GM23338 (cell line): ENCODE results near the gene KCNMA1. TPM values are rescaled to one million over a fixed set of nuclear protein-coding genes. Genes with fewer than 3 reads are reported as not detected.

ENCODE experiments used
- ATAC-seq: fragments of 200-7000 bp; cut with Tn5 transposase; 3 replicates; pipeline ENCODE4 v1.9.1; 2020
- DNase-seq: peaks from one replicate; pipeline ENCODE4 v3.0.0-alpha.2; 2015; ENCODE audit warnings: low spot score
- H2AFZ ChIP-seq: fragments of 200-600 bp; sonication (generic); 2 replicates; pipeline ENCODE4 v1.8.0; 2016; ENCODE audit warnings: antibody characterized with exemption, mild to moderate bottlenecking, moderate library complexity
- H3F3A ChIP-seq: fragments of 200-600 bp; sonication (generic); replicated peaks from 2 replicates; pipeline ENCODE4 v1.8.0; 2017; ENCODE audit warnings: antibody characterized with exemption, mixed run types, low read depth
- H3K27ac ChIP-seq: fragments of 200-600 bp; sonication (generic); 2 replicates; pipeline ENCODE4 v1.6.1; 2016; ENCODE audit warnings: low read depth
- H3K27me3 ChIP-seq: fragments of 200-600 bp; sonication (generic); 2 replicates; pipeline ENCODE4 v1.8.0; 2016; ENCODE audit warnings: mild to moderate bottlenecking, mixed run types, moderate library complexity; ENCODE audit not compliant: insufficient read depth
- H3K36me3 ChIP-seq: fragments of 200-600 bp; sonication (generic); 2 replicates; pipeline ENCODE4 v1.8.0; 2016; ENCODE audit warnings: mild to moderate bottlenecking; ENCODE audit not compliant: insufficient read depth
- H3K4me1 ChIP-seq: fragments of 200-600 bp; sonication (generic); 2 replicates; pipeline ENCODE4 v1.8.0; 2016; ENCODE audit warnings: mild to moderate bottlenecking, moderate library complexity; ENCODE audit not compliant: insufficient read depth
- H3K4me2 ChIP-seq: fragments of 200-600 bp; sonication (generic); 2 replicates; pipeline ENCODE4 v1.7.1; 2017; ENCODE audit warnings: mixed run types
- H3K4me3 ChIP-seq: fragments of 200-600 bp; sonication (generic); 2 replicates; pipeline ENCODE4 v1.6.1; 2016; ENCODE audit warnings: mixed run types
- H3K79me2 ChIP-seq: fragments of 200-600 bp; sonication (generic); replicated peaks from 2 replicates; pipeline ENCODE4 v1.8.0; 2017; ENCODE audit warnings: mild to moderate bottlenecking; ENCODE audit not compliant: insufficient read depth
- H3K9me2 ChIP-seq: fragments of 200-600 bp; sonication (generic); 2 replicates; pipeline ENCODE4 v1.8.0; 2017; ENCODE audit not compliant: insufficient read depth
- H4K20me1 ChIP-seq: fragments of 200-600 bp; sonication (generic); replicated peaks from 2 replicates; pipeline ENCODE4 v1.8.0; 2017; ENCODE audit warnings: mild to moderate bottlenecking; ENCODE audit not compliant: insufficient read depth
- H3K27ac Mint-ChIP-seq: 2 replicates; pipeline ENCODE4 v1.8.0; 2020; ENCODE audit warnings: inconsistent platforms, mild to moderate bottlenecking, moderate library complexity, mixed read lengths
- H3K27me3 Mint-ChIP-seq: 3 replicates; pipeline ENCODE4 v1.8.0; 2022; ENCODE audit warnings: low read depth, mild to moderate bottlenecking, moderate library complexity, mixed read lengths, inconsistent platforms; ENCODE audit not compliant: insufficient read depth, poor library complexity
- H3K36me3 Mint-ChIP-seq: 3 replicates; pipeline ENCODE4 v1.8.0; 2021; ENCODE audit warnings: low read depth, mild to moderate bottlenecking, inconsistent platforms, moderate library complexity, mixed read lengths
- H3K4me1 Mint-ChIP-seq: 3 replicates; pipeline ENCODE4 v1.8.0; 2020; ENCODE audit warnings: mild to moderate bottlenecking, inconsistent platforms, mixed read lengths
- H3K4me3 Mint-ChIP-seq: 3 replicates; pipeline ENCODE4 v1.8.0; 2021; ENCODE audit warnings: moderate library complexity, mild to moderate bottlenecking, inconsistent platforms, mixed read lengths
- H3K9me3 Mint-ChIP-seq: 3 replicates; pipeline ENCODE4 v1.8.0; 2020; ENCODE audit warnings: moderate library complexity, mild to moderate bottlenecking, inconsistent platforms, mixed read lengths
- CREB1 ChIP-seq: fragments of 250-450 bp; sonication (Bioruptor Pico); IDR thresholded peaks from 2 replicates; pipeline ENCODE4 v1.5.0; 2020; ENCODE audit warnings: low read depth, mild to moderate bottlenecking, moderate library complexity
- EZH2 ChIP-seq: fragments of 200-600 bp; sonication (generic); IDR thresholded peaks from one replicate; pipeline ENCODE4 v1.8.0; 2017; ENCODE audit warnings: antibody characterized with exemption, mild to moderate bottlenecking, low read depth; ENCODE audit not compliant: unreplicated experiment
- EZH2phosphoT487 ChIP-seq: fragments of 200-600 bp; sonication (generic); IDR thresholded peaks from one replicate; pipeline ENCODE4 v1.8.1; 2018; ENCODE audit warnings: antibody characterized with exemption; ENCODE audit not compliant: unreplicated experiment
- JUNB ChIP-seq: IDR thresholded peaks from one replicate; pipeline ENCODE4 v1.6.1; 2016; ENCODE audit warnings: antibody characterized with exemption; ENCODE audit not compliant: unreplicated experiment
- NANOG ChIP-seq: IDR thresholded peaks from 2 replicates; pipeline ENCODE4 v1.6.1; 2016; ENCODE audit warnings: antibody characterized with exemption, borderline replicate concordance
- POLR2AphosphoS5 ChIP-seq: IDR thresholded peaks from 2 replicates; pipeline ENCODE4 v1.6.1; 2016; ENCODE audit warnings: antibody characterized with exemption, low read depth
- STAT1 ChIP-seq: IDR thresholded peaks from one replicate; pipeline ENCODE4 v1.6.1; 2016; ENCODE audit warnings: antibody characterized with exemption; ENCODE audit not compliant: unreplicated experiment
- ZNF114 ChIP-seq: fragments of 250-450 bp; sonication (Bioruptor Pico); IDR thresholded peaks from 2 replicates; pipeline ENCODE4 v1.5.0; 2020; ENCODE audit warnings: mild to moderate bottlenecking, moderate library complexity
- ZNF331 ChIP-seq: fragments of 250-450 bp; sonication (Bioruptor Pico); IDR thresholded peaks from 2 replicates; pipeline ENCODE4 v1.5.0; 2020; ENCODE audit warnings: low read depth, mild to moderate bottlenecking, moderate library complexity
- ZNF462 ChIP-seq: fragments of 250-450 bp; sonication (Bioruptor Pico); IDR thresholded peaks from 2 replicates; pipeline ENCODE4 v1.5.0; 2020; ENCODE audit warnings: mild to moderate bottlenecking, moderate library complexity
- polyA plus RNA-seq: library from polyadenylated mRNA; unstranded; fragments of >200 nt; fragmentation: Nextera tagmentation; extraction: Ambion mirVana; gene quantifications from 2 replicates; pipeline ENCODE4 v1.2.1, GENCODE V29; 2016
- total RNA-seq: library from RNA; depleted of rRNA; stranded (reverse); fragments of >200 nt; shearing (Covaris generic); gene quantifications from 2 replicates; pipeline ENCODE4 v1.2.3, GENCODE V29; 2014
- TF ChIP-seq, protein P1 (sequence below): IDR thresholded peaks from one replicate; pipeline ENCODE4 v1.6.1; 2018; ENCODE audit warnings: antibody characterized with exemption; ENCODE audit not compliant: unreplicated experiment
- TF ChIP-seq, protein P2 (sequence below): IDR thresholded peaks from 2 replicates; pipeline ENCODE4 v1.6.1; 2016; ENCODE audit warnings: antibody characterized with exemption
- TF ChIP-seq, protein P3 (sequence below), 2 experiments: fragments of 200-600 bp in 1 of 2; sonication (generic) in 1 of 2; conservative IDR thresholded peaks; 2 replicates each; pipeline versions ENCODE4 v1.5.1 to v1.6.1; 2016 to 2017; ENCODE audit warnings: antibody characterized with exemption in 2 of 2, low read depth in 2 of 2, mild to moderate bottlenecking in 2 of 2, moderate library complexity in 1 of 2

KCNMA1 gene
- total and polyA plus RNA-seq, 2 experiments from 2014 or later, result 8.2 to 9.0 TPM

- Histone ChIP-seq H3K36me3 (no peaks in the 10 kb centered on the region), H3K27ac (no peak overlapping the region), H3K79me2 (no peaks in the 10 kb centered on the region), H3F3A (no peaks in the 10 kb centered on the region), H3K9me2 (no peaks in the 10 kb centered on the region), H3K4me1 (no peaks in the 10 kb centered on the region), H3K4me3 (no peak overlapping the region), H3K27me3 (no peaks in the 10 kb centered on the region), H4K20me1 (no peaks in the 10 kb centered on the region), H2AFZ (no peak overlapping the region), H3K4me2 (no peak overlapping the region)
- Mint-ChIP-seq H3K9me3 (no peaks in the 10 kb centered on the region), H3K4me3 (no peak overlapping the region), H3K27me3 (peaks cover 2% of the 10 kb centered on the region), H3K4me1 (peaks cover 4% of the 10 kb centered on the region), H3K36me3 (no peaks in the 10 kb centered on the region), H3K27ac (no peak overlapping the region; the same call in 1 of the 2 replicates)
- no peak for TF ChIP-seq POLR2AphosphoS5
- TF ChIP-seq, protein P1, sequence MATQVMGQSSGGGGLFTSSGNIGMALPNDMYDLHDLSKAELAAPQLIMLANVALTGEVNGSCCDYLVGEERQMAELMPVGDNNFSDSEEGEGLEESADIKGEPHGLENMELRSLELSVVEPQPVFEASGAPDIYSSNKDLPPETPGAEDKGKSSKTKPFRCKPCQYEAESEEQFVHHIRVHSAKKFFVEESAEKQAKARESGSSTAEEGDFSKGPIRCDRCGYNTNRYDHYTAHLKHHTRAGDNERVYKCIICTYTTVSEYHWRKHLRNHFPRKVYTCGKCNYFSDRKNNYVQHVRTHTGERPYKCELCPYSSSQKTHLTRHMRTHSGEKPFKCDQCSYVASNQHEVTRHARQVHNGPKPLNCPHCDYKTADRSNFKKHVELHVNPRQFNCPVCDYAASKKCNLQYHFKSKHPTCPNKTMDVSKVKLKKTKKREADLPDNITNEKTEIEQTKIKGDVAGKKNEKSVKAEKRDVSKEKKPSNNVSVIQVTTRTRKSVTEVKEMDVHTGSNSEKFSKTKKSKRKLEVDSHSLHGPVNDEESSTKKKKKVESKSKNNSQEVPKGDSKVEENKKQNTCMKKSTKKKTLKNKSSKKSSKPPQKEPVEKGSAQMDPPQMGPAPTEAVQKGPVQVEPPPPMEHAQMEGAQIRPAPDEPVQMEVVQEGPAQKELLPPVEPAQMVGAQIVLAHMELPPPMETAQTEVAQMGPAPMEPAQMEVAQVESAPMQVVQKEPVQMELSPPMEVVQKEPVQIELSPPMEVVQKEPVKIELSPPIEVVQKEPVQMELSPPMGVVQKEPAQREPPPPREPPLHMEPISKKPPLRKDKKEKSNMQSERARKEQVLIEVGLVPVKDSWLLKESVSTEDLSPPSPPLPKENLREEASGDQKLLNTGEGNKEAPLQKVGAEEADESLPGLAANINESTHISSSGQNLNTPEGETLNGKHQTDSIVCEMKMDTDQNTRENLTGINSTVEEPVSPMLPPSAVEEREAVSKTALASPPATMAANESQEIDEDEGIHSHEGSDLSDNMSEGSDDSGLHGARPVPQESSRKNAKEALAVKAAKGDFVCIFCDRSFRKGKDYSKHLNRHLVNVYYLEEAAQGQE, result no peak
- TF ChIP-seq, protein P2, sequence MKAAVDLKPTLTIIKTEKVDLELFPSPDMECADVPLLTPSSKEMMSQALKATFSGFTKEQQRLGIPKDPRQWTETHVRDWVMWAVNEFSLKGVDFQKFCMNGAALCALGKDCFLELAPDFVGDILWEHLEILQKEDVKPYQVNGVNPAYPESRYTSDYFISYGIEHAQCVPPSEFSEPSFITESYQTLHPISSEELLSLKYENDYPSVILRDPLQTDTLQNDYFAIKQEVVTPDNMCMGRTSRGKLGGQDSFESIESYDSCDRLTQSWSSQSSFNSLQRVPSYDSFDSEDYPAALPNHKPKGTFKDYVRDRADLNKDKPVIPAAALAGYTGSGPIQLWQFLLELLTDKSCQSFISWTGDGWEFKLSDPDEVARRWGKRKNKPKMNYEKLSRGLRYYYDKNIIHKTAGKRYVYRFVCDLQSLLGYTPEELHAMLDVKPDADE, result no peak
- no peak for TF ChIP-seq JUNB
- no peak for TF ChIP-seq CREB1
- TF ChIP-seq ZNF114, result no peak
- no peak for TF ChIP-seq EZH2
- TF ChIP-seq, protein P3, sequence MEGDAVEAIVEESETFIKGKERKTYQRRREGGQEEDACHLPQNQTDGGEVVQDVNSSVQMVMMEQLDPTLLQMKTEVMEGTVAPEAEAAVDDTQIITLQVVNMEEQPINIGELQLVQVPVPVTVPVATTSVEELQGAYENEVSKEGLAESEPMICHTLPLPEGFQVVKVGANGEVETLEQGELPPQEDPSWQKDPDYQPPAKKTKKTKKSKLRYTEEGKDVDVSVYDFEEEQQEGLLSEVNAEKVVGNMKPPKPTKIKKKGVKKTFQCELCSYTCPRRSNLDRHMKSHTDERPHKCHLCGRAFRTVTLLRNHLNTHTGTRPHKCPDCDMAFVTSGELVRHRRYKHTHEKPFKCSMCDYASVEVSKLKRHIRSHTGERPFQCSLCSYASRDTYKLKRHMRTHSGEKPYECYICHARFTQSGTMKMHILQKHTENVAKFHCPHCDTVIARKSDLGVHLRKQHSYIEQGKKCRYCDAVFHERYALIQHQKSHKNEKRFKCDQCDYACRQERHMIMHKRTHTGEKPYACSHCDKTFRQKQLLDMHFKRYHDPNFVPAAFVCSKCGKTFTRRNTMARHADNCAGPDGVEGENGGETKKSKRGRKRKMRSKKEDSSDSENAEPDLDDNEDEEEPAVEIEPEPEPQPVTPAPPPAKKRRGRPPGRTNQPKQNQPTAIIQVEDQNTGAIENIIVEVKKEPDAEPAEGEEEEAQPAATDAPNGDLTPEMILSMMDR (conservative IDR thresholded peaks at IDR 0.05; ENCODE audit: low read depth in 2 of 2), result no peak
- no peak for TF ChIP-seq ZNF462 (CRISPR knock-in tag)
- TF ChIP-seq NANOG, result no peak
- TF ChIP-seq EZH2phosphoT487, result no peak
- TF ChIP-seq STAT1, result no peak
- TF ChIP-seq ZNF331 (CRISPR knock-in tag), result no peak
- DNase-seq (no peak), ATAC-seq (no peak)
Observed at GRCh38 chr10:77553311-77553710, 84.3 kb downstream of the KCNMA1 start.
